Measurements from ENCODE around the gene RXRG. TPM values are rescaled to one million over a fixed set of nuclear protein-coding genes. Genes with fewer than 3 reads are reported as not detected.

RXRG gene
- total and polyA plus RNA-seq, 2 experiments from 2014 or later, result 285 to 296 TPM

- no peaks in the 10 kb centered on the region for H3K9me3 ChIP-seq (ENCODE audit: low read depth)
- peaks cover 3% of the 10 kb centered on the region for H3K36me3 ChIP-seq
- H3K27ac ChIP-seq, result no peak overlapping the region
- H3K4me3 ChIP-seq, result no peak overlapping the region
- TF ChIP-seq CTCF (IDR thresholded peaks at IDR 0.05; ENCODE audit: low read depth, low read length), result no peak
- H3K4me1 ChIP-seq (ENCODE audit: low read depth), result peaks cover 7% of the 10 kb centered on the region
- no peak for DNase-seq (ENCODE audit: low read depth in 1 of 2, low spot score in 1 of 2)
- peaks cover 16% of the 10 kb centered on the region for H3K27me3 ChIP-seq
Measured at GRCh38 chr1:165395901-165396300, 49.0 kb downstream of the RXRG start.

- H3K27ac ChIP-seq, result no peak overlapping the region
- no peak for TF ChIP-seq CTCF (IDR thresholded peaks at IDR 0.05; ENCODE audit: low read depth, low read length)
- no peak overlapping the region for H3K4me3 ChIP-seq
- H3K4me1 ChIP-seq (ENCODE audit: low read depth), result peaks cover 7% of the 10 kb centered on the region
- no peaks in the 10 kb centered on the region for H3K36me3 ChIP-seq
- H3K9me3 ChIP-seq (ENCODE audit: low read depth), result no peaks in the 10 kb centered on the region
- DNase-seq (ENCODE audit: low read depth in 1 of 2, low spot score in 1 of 2), result no peak
- H3K27me3 ChIP-seq, result peaks cover 20% of the 10 kb centered on the region
Measured at GRCh38 chr1:165395478-165395877, 49.4 kb downstream of the RXRG start.

- Histone ChIP-seq H3K9me3 (ENCODE audit: low read depth) (no peaks in the 10 kb centered on the region), H3K4me3 (no peak overlapping the region), H3K4me1 (ENCODE audit: low read depth) (peaks cover 7% of the 10 kb centered on the region), H3K27ac (no peak overlapping the region), H3K36me3 (no peaks in the 10 kb centered on the region), H3K27me3 (peaks cover 46% of the 10 kb centered on the region)
- peak; percentile 83 to 95 for DNase-seq (ENCODE audit: low read depth in 1 of 2, low spot score in 1 of 2)
- peak; percentile 96 for TF ChIP-seq CTCF (IDR thresholded peaks at IDR 0.05; ENCODE audit: low read depth, low read length)
Measured at GRCh38 chr1:165392634-165393571, 52.0 kb downstream of the RXRG start.

- H3K9me3 ChIP-seq (ENCODE audit: low read depth), result no peaks in the 10 kb centered on the region
- no peak overlapping the region for H3K4me3 ChIP-seq
- no peak overlapping the region for H3K27ac ChIP-seq
- DNase-seq (ENCODE audit: low read depth in 1 of 2, low spot score in 1 of 2), result no peak
- H3K4me1 ChIP-seq (ENCODE audit: low read depth), result no peaks in the 10 kb centered on the region
- peaks cover 65% of the 10 kb centered on the region for H3K27me3 ChIP-seq
- TF ChIP-seq CTCF (IDR thresholded peaks at IDR 0.05; ENCODE audit: low read depth, low read length), result no peak
- H3K36me3 ChIP-seq, result no peaks in the 10 kb centered on the region
Measured at GRCh38 chr1:165389609-165390008, 55.3 kb downstream of the RXRG start.

- no peak for DNase-seq (ENCODE audit: low read depth in 1 of 2, low spot score in 1 of 2)
- Histone ChIP-seq H3K4me3 (no peak overlapping the region), H3K27me3 (peaks cover 69% of the 10 kb centered on the region), H3K27ac (no peak overlapping the region), H3K36me3 (no peaks in the 10 kb centered on the region), H3K9me3 (ENCODE audit: low read depth) (no peaks in the 10 kb centered on the region), H3K4me1 (ENCODE audit: low read depth) (no peaks in the 10 kb centered on the region)
- no peak for TF ChIP-seq CTCF (IDR thresholded peaks at IDR 0.05; ENCODE audit: low read depth, low read length)
Measured at GRCh38 chr1:165387961-165388360, 57.0 kb downstream of the RXRG start.

Measured in cardiac muscle cell (in vitro differentiated cells and primary cell).